WTC11 (cell line): ENCODE results near the gene SMIM13. TPM values are rescaled to one million over a fixed set of nuclear protein-coding genes. Genes with fewer than 3 reads are reported as not detected.

Experiments used
- ATAC-seq: fragments of 200-7000 bp; cut with Tn5 transposase; 2 replicates; pipeline ENCODE4 v1.10.0; 2021; ENCODE audit warnings: mild to moderate bottlenecking, moderate library complexity
- CTCF ChIA-PET: fragments of 300-600 bp; sonication (Branson Sonifier 250); formaldehyde crosslinking; loops from one replicate; lab custom pipeline; 2021; ENCODE audit warnings: antibody characterized with exemption; lab: Charles Lee
- POLR2A ChIA-PET: fragments of 350-600 bp; sonication (Branson Sonifier 250); formaldehyde crosslinking; loops from one replicate; lab custom pipeline; 2021; ENCODE audit warnings: antibody characterized with exemption; lab: Charles Lee
- DNase-seq: peaks from one replicate; pipeline ENCODE4 v3.0.0; 2021; ENCODE audit warnings: low spot score
- H3K27ac Mint-ChIP-seq: 2 replicates; pipeline ENCODE4 v1.8.0; 2021; ENCODE audit warnings: mixed read lengths
- H3K27me3 Mint-ChIP-seq: 2 replicates; pipeline ENCODE4 v1.8.0; 2021; ENCODE audit warnings: low read depth, mild to moderate bottlenecking, moderate library complexity, mixed read lengths
- H3K36me3 Mint-ChIP-seq: 2 replicates; pipeline ENCODE4 v1.8.0; 2021; ENCODE audit warnings: mixed read lengths
- H3K4me1 Mint-ChIP-seq: 2 replicates; pipeline ENCODE4 v1.8.0; 2022; ENCODE audit warnings: mixed read lengths
- H3K4me3 Mint-ChIP-seq: 2 replicates; pipeline ENCODE4 v1.8.0; 2021; ENCODE audit warnings: mild to moderate bottlenecking, moderate library complexity, mixed read lengths
- H3K9me3 Mint-ChIP-seq: 2 replicates; pipeline ENCODE4 v1.8.0; 2021; ENCODE audit warnings: mixed read lengths
- CREM ChIP-seq: sonication (generic); formaldehyde crosslinking; IDR thresholded peaks from 2 replicates; pipeline ENCODE4 v1.8.1; 2022; ENCODE audit warnings: mild to moderate bottlenecking, missing genetic modification reagents, moderate library complexity
- ETV6 ChIP-seq: sonication (generic); formaldehyde crosslinking; IDR thresholded peaks from 2 replicates; pipeline ENCODE4 v1.8.1; 2022; ENCODE audit warnings: mild to moderate bottlenecking, missing genetic modification reagents
- GABPB1 ChIP-seq: sonication (generic); formaldehyde crosslinking; IDR thresholded peaks from 2 replicates; pipeline ENCODE4 v1.8.1; 2023; ENCODE audit warnings: mild to moderate bottlenecking, missing genetic modification reagents
- GRHL2 ChIP-seq: fragments of 250-450 bp; sonication (Bioruptor Pico); IDR thresholded peaks from 2 replicates; pipeline ENCODE4 v1.8.0; 2022; ENCODE audit warnings: mild to moderate bottlenecking, moderate library complexity; ENCODE audit not compliant: insufficient replicate concordance, severe bottlenecking
- JAZF1 ChIP-seq: fragments of 250-450 bp; sonication (Bioruptor Pico); IDR thresholded peaks from 2 replicates; pipeline ENCODE4 v1.9.0; 2021; ENCODE audit warnings: moderate library complexity, mild to moderate bottlenecking, inconsistent platforms
- JUN ChIP-seq: sonication (generic); formaldehyde crosslinking; IDR thresholded peaks from 2 replicates; pipeline ENCODE4 v1.8.0; 2023; ENCODE audit warnings: mild to moderate bottlenecking, missing genetic modification reagents
- MXD4 ChIP-seq: fragments of 250-450 bp; sonication (Bioruptor Pico); IDR thresholded peaks from 2 replicates; pipeline ENCODE4 v1.8.0; 2021; ENCODE audit warnings: mild to moderate bottlenecking, moderate library complexity, borderline replicate concordance
- NFATC4 ChIP-seq: fragments of 250-450 bp; sonication (Bioruptor Pico); IDR thresholded peaks from 2 replicates; pipeline ENCODE4 v1.9.0; 2021; ENCODE audit warnings: mild to moderate bottlenecking
- NFE2L1 ChIP-seq: sonication (generic); formaldehyde crosslinking; IDR thresholded peaks from 2 replicates; pipeline ENCODE4 v1.8.1; 2023; ENCODE audit warnings: missing genetic modification reagents
- NR1H2 ChIP-seq: sonication (generic); formaldehyde crosslinking; IDR thresholded peaks from 2 replicates; pipeline ENCODE4 v1.9.0; 2021; ENCODE audit warnings: mild to moderate bottlenecking, moderate library complexity, missing genetic modification reagents
- NR2C2 ChIP-seq: sonication (generic); formaldehyde crosslinking; IDR thresholded peaks from 2 replicates; pipeline ENCODE4 v1.8.0; 2022; ENCODE audit warnings: mild to moderate bottlenecking, missing genetic modification reagents
- NR3C1 ChIP-seq: sonication (generic); formaldehyde crosslinking; conservative IDR thresholded peaks from 2 replicates; pipeline ENCODE4 v1.8.1; 2023; ENCODE audit warnings: low read depth, mild to moderate bottlenecking, missing genetic modification reagents
- PRDM15 ChIP-seq: sonication (generic); formaldehyde crosslinking; IDR thresholded peaks from 2 replicates; pipeline ENCODE4 v1.8.0; 2022; ENCODE audit warnings: missing genetic modification reagents
- SOX15 ChIP-seq: fragments of 250-450 bp; sonication (Bioruptor Pico); IDR thresholded peaks from 2 replicates; pipeline ENCODE4 v1.9.0; 2021; ENCODE audit warnings: mild to moderate bottlenecking
- ZBTB21 ChIP-seq: sonication (generic); formaldehyde crosslinking; IDR thresholded peaks from 2 replicates; pipeline ENCODE4 v1.8.1; 2023; ENCODE audit warnings: mild to moderate bottlenecking, missing genetic modification reagents, borderline replicate concordance
- ZNF121 ChIP-seq: sonication (generic); formaldehyde crosslinking; IDR thresholded peaks from 2 replicates; pipeline ENCODE4 v1.8.0; 2023; ENCODE audit warnings: missing genetic modification reagents
- ZNF138 ChIP-seq: sonication (generic); formaldehyde crosslinking; conservative IDR thresholded peaks from 2 replicates; pipeline ENCODE4 v1.8.1; 2022; ENCODE audit warnings: mild to moderate bottlenecking, moderate library complexity, missing genetic modification reagents
- ZNF281 ChIP-seq: sonication (generic); formaldehyde crosslinking; IDR thresholded peaks from 2 replicates; pipeline ENCODE4 v1.8.0; 2023; ENCODE audit warnings: mild to moderate bottlenecking, missing genetic modification reagents
- ZNF512 ChIP-seq: sonication (generic); formaldehyde crosslinking; IDR thresholded peaks from 2 replicates; pipeline ENCODE4 v1.8.1; 2022; ENCODE audit warnings: missing genetic modification reagents, borderline replicate concordance
- total RNA-seq: library from RNA; stranded (reverse); gene quantifications from 3 replicates; pipeline ENCODE4 v1.2.3, GENCODE V29; 2021
- TF ChIP-seq, protein P1 (sequence below): sonication (generic); formaldehyde crosslinking; IDR thresholded peaks from 2 replicates; pipeline ENCODE4 v1.8.1; 2023; ENCODE audit warnings: mild to moderate bottlenecking, missing genetic modification reagents
- TF ChIP-seq, protein P2 (sequence below): sonication (generic); formaldehyde crosslinking; IDR thresholded peaks from 2 replicates; pipeline ENCODE4 v1.8.0; 2022; ENCODE audit warnings: mild to moderate bottlenecking, missing genetic modification reagents
- TF ChIP-seq, protein P3 (sequence below): sonication (generic); formaldehyde crosslinking; IDR thresholded peaks from 2 replicates; pipeline ENCODE4 v1.8.1; 2023; ENCODE audit warnings: mild to moderate bottlenecking, missing genetic modification reagents

The SMIM13 gene
- total RNA-seq, 1 experiment from 2014 or later: 9.7 TPM

- TF ChIP-seq, protein P1, sequence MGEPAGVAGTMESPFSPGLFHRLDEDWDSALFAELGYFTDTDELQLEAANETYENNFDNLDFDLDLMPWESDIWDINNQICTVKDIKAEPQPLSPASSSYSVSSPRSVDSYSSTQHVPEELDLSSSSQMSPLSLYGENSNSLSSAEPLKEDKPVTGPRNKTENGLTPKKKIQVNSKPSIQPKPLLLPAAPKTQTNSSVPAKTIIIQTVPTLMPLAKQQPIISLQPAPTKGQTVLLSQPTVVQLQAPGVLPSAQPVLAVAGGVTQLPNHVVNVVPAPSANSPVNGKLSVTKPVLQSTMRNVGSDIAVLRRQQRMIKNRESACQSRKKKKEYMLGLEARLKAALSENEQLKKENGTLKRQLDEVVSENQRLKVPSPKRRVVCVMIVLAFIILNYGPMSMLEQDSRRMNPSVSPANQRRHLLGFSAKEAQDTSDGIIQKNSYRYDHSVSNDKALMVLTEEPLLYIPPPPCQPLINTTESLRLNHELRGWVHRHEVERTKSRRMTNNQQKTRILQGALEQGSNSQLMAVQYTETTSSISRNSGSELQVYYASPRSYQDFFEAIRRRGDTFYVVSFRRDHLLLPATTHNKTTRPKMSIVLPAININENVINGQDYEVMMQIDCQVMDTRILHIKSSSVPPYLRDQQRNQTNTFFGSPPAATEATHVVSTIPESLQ (CRISPR knock-in tag): no peak
- no peak for TF ChIP-seq SOX15 (CRISPR knock-in tag)
These were observed 4.4 kb downstream of the SMIM13 start (continued) for GRCh38 chr6:11098004-11098403.

GRCh38 chr6:11101417-11101816 is 7.8 kb downstream of the SMIM13 start:
- peak; percentile 61 for ATAC-seq
- H3K4me3 Mint-ChIP-seq: no peak overlapping the region
- CTCF ChIA-PET: interaction anchor here (0.6 kb wide), 1 partner anchor 32 kb away, joined by 3 read pairs; no protein-coding TSS in a partner anchor

GRCh38 chr6:11103065-11103464 is 9.4 kb downstream of the SMIM13 start:
- Mint-ChIP-seq H3K4me1 (peaks cover 54% of the 10 kb centered on the region), H3K9me3 (peaks cover 3% of the 10 kb centered on the region; the same call in 1 of the 2 replicates), H3K27me3 (no peaks in the 10 kb centered on the region), H3K36me3 (peaks cover 14% of the 10 kb centered on the region), H3K27ac (no peak overlapping the region), H3K4me3 (no peak overlapping the region)
- ATAC-seq (no peak), DNase-seq (no peak)
- CTCF ChIA-PET: no interaction called here
- POLR2A ChIA-PET: no interaction called here
- no peak for TF ChIP-seq JAZF1 (CRISPR knock-in tag)
- no peak for TF ChIP-seq NFATC4
- no peak for TF ChIP-seq ZNF512 (CRISPR knock-in tag)
- no peak for TF ChIP-seq NR3C1 (CRISPR knock-in tag)
- TF ChIP-seq NR1H2 (CRISPR knock-in tag): no peak
- TF ChIP-seq, protein P1 (CRISPR knock-in tag): no peak
- no peak for TF ChIP-seq SOX15 (CRISPR knock-in tag)
- no peak for TF ChIP-seq PRDM15 (CRISPR knock-in tag)
- TF ChIP-seq NFE2L1 (CRISPR knock-in tag): no peak
- TF ChIP-seq JUN: no peak
- TF ChIP-seq ZBTB21 (CRISPR knock-in tag): no peak
- TF ChIP-seq, protein P2, sequence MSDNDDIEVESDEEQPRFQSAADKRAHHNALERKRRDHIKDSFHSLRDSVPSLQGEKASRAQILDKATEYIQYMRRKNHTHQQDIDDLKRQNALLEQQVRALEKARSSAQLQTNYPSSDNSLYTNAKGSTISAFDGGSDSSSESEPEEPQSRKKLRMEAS (CRISPR knock-in tag): no peak
- TF ChIP-seq ZNF281 (CRISPR knock-in tag): no peak
- no peak for TF ChIP-seq ZNF121 (CRISPR knock-in tag)
- TF ChIP-seq MXD4: no peak

More at GRCh38 chr6:11101417-11101816, 7.8 kb downstream of the SMIM13 start:
- H3K9me3 Mint-ChIP-seq: peaks cover 3% of the 10 kb centered on the region; the same call in 1 of the 2 replicates
- peak overlapping the region; percentile 58 for H3K27ac Mint-ChIP-seq
- H3K27me3 Mint-ChIP-seq: no peaks in the 10 kb centered on the region
- H3K4me1 Mint-ChIP-seq: peaks cover 40% of the 10 kb centered on the region
- H3K36me3 Mint-ChIP-seq: peaks cover 14% of the 10 kb centered on the region
- POLR2A ChIA-PET: interaction anchor here (0.6 kb wide), 1 partner anchor 444 kb away, joined by 3 read pairs; no protein-coding TSS in a partner anchor
- DNase-seq: no peak
- TF ChIP-seq ZNF138 (CRISPR knock-in tag) (no peak), ETV6 (CRISPR knock-in tag) (no peak), ZNF121 (CRISPR knock-in tag) (no peak), GRHL2 (no peak), CREM (CRISPR knock-in tag) (no peak), NR2C2 (CRISPR knock-in tag) (no peak), GABPB1 (CRISPR knock-in tag) (no peak)
- TF ChIP-seq, protein P3, sequence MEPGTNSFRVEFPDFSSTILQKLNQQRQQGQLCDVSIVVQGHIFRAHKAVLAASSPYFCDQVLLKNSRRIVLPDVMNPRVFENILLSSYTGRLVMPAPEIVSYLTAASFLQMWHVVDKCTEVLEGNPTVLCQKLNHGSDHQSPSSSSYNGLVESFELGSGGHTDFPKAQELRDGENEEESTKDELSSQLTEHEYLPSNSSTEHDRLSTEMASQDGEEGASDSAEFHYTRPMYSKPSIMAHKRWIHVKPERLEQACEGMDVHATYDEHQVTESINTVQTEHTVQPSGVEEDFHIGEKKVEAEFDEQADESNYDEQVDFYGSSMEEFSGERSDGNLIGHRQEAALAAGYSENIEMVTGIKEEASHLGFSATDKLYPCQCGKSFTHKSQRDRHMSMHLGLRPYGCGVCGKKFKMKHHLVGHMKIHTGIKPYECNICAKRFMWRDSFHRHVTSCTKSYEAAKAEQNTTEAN (CRISPR knock-in tag): no peak
- TF ChIP-seq, all 79 proteins: peak for 0
